Dermis microvascular lymphatic vessel endothelial cell (primary cell): ENCODE measurements around the gene TNS1. TPM values are rescaled to one million over a fixed set of nuclear protein-coding genes. Genes with fewer than 3 reads are reported as not detected.

Experiments used
- DNase-seq, 2 donors: peaks; one replicate each; pipeline versions ENCODE4 v3.0.0 to v3.0.0-alpha.2; 2010; ENCODE audit warnings: low read depth in 2 of 2
- total RNA-seq: library from RNA; depleted of rRNA; stranded (reverse); fragments of >200 nt; gene quantifications from 2 replicates; pipeline ENCODE4 v1.2.1, GENCODE V29; 2014

TNS1 gene
- total RNA-seq, 1 donor from 2014 or later: 21.1 TPM

GRCh38 chr2:217958206-217958883 is 44.5 kb downstream of the TNS1 start:
- no peak for DNase-seq

GRCh38 chr2:217956586-217957457 is 46.0 kb downstream of the TNS1 start:
- DNase-seq: no peak

GRCh38 chr2:217955881-217956493 is 46.8 kb downstream of the TNS1 start:
- DNase-seq: no peak

GRCh38 chr2:217954971-217955740 is 47.6 kb downstream of the TNS1 start:
- DNase-seq: no peak

GRCh38 chr2:217954469-217954868 is 48.3 kb downstream of the TNS1 start:
- DNase-seq: peak in 1 of 2 donors; percentile 53

- no peak for DNase-seq
Measured at GRCh38 chr2:217954051-217954450, 48.7 kb downstream of the TNS1 start.

- DNase-seq: no peak
Measured at GRCh38 chr2:217953531-217953932, 49.3 kb downstream of the TNS1 start.

GRCh38 chr2:217953011-217953481 is 49.7 kb downstream of the TNS1 start:
- DNase-seq: no peak

- DNase-seq: no peak
Measured at GRCh38 chr2:217952409-217952808, 50.4 kb downstream of the TNS1 start.

GRCh38 chr2:217951521-217952247 is 51.1 kb downstream of the TNS1 start:
- DNase-seq: no peak

GRCh38 chr2:217951091-217951490 is 51.7 kb downstream of the TNS1 start:
- DNase-seq: no peak

- DNase-seq: no peak
Measured at GRCh38 chr2:217950401-217950871, 52.4 kb downstream of the TNS1 start.

GRCh38 chr2:217949447-217949846 is 53.3 kb downstream of the TNS1 start:
- DNase-seq: no peak

GRCh38 chr2:217948897-217949296 is 53.9 kb downstream of the TNS1 start:
- DNase-seq: no peak

GRCh38 chr2:217948351-217948791 is 54.4 kb downstream of the TNS1 start:
- DNase-seq: no peak

- no peak for DNase-seq
Measured at GRCh38 chr2:217947383-217948350, 55.1 kb downstream of the TNS1 start.

- DNase-seq: no peak
Measured at GRCh38 chr2:217946051-217946450, 56.7 kb downstream of the TNS1 start.

GRCh38 chr2:217945530-217945929 is 57.3 kb downstream of the TNS1 start:
- DNase-seq: no peak

GRCh38 chr2:217944923-217945322 is 57.9 kb downstream of the TNS1 start:
- no peak for DNase-seq
